Measurements from ENCODE around the gene PURB. TPM values are rescaled to one million over a fixed set of nuclear protein-coding genes. Genes with fewer than 3 reads are reported as not detected.

The PURB gene
- polyA plus RNA-seq, 2 donors: 6.7 to 7.3 TPM

DNA sequence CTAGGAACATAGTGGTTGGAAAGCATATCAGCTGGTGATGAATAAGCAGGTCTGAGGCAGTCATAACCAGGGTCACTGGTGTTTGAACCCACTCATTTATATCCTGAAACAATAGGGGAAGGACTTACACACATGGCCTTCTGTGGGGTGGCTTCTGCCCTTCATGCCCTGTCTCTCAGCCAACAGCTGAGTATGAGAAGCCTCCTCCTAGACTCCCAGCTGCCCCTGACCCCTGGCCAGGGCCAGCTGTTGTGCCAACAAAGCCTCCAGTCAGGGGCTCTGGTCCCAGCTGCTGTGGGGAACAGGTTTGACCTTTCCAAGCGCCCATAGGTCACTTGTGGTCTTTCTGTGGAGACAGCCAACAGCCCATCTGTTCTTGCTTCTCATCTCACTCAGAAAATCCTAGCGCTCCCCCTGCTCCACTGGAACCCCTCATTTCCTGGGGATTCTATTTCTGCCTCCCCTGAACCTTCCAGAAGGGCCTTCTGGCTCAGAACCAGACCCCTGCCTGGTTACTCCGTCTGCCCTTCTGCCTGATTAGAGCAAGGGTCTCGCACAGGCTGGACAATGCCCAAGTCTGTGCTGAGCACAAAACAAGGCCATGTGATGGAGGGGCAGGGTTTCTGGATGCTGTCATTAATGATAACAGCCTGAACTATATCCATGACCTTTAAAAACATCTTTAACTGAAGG is 9.7 kb upstream of the PURB start:
- Histone ChIP-seq H3K27me3 (ENCODE audit: control insufficient read depth in 1 of 2, insufficient read depth in 2 of 2, low read length in 2 of 2) (no peaks in the 10 kb centered on the region), H3K27ac (ENCODE audit: low read depth in 2 of 2, low read length in 1 of 2) (no peak overlapping the region), H3K9me3 (ENCODE audit: control insufficient read depth in 2 of 2, insufficient read depth in 1 of 2, low read depth in 1 of 2, low read length in 1 of 2) (no peaks in the 10 kb centered on the region), H3K4me1 (ENCODE audit: control insufficient read depth in 2 of 2, insufficient read depth in 2 of 2, low read length in 1 of 2) (no peaks in the 10 kb centered on the region), H3K36me3 (ENCODE audit: control insufficient read depth in 2 of 2, insufficient read depth in 2 of 2, low read length in 1 of 2) (no peaks in the 10 kb centered on the region), H3K4me3 (ENCODE audit: low read depth in 1 of 2, low read length in 2 of 2) (no peak overlapping the region)
- WGBS, 2 donors: 77 to 92% methylated on average over 4 of the region's 4 CpGs

- Histone ChIP-seq H3K27me3 (ENCODE audit: control insufficient read depth in 1 of 2, insufficient read depth in 2 of 2, low read length in 2 of 2) (no peaks in the 10 kb centered on the region), H3K36me3 (ENCODE audit: control insufficient read depth in 2 of 2, insufficient read depth in 2 of 2, low read length in 1 of 2) (no peaks in the 10 kb centered on the region), H3K4me1 (ENCODE audit: control insufficient read depth in 2 of 2, insufficient read depth in 2 of 2, low read length in 1 of 2) (no peaks in the 10 kb centered on the region), H3K27ac (ENCODE audit: low read depth in 2 of 2, low read length in 1 of 2) (no peak overlapping the region), H3K4me3 (ENCODE audit: low read depth in 1 of 2, low read length in 2 of 2) (no peak overlapping the region), H3K9me3 (ENCODE audit: control insufficient read depth in 2 of 2, insufficient read depth in 1 of 2, low read depth in 1 of 2, low read length in 1 of 2) (no peaks in the 10 kb centered on the region)
- WGBS, 2 donors: 46 to 54% methylated on average over 8 of the region's 8 CpGs
These were observed 8.4 kb upstream of the PURB start for GRCh38 chr7:44893710-44894234.

DNA sequence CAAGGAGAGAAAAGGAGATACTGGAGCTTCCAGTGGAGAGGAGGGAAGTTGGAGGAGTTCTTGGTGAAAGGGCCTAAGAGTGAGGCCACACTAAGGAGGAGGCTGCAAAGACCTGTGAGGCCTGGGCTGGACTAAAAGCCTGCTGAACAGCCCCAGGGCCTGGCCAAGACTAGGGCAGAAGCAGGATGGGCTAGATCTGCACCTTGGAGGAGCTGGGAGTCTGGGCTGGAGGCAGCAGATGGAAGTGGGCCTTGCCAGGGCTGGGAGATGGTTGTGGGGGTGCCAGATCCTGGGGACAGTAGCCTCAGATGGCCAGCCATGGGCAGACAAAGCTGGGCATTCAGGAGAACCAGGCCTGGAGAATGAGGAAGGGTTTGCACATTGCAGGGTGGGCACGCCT is 6.5 kb upstream of the PURB start:
- WGBS, 2 donors: 94% methylated on average over 1 of the region's 1 CpG

GRCh38 chr7:44891372-44891771 is 6.0 kb upstream of the PURB start:
- no peaks in the 10 kb centered on the region for H3K4me1 ChIP-seq (ENCODE audit: control insufficient read depth in 2 of 2, insufficient read depth in 2 of 2, low read length in 1 of 2)
- no peak overlapping the region for H3K4me3 ChIP-seq (ENCODE audit: low read depth in 1 of 2, low read length in 2 of 2)
- H3K36me3 ChIP-seq (ENCODE audit: control insufficient read depth in 2 of 2, insufficient read depth in 2 of 2, low read length in 1 of 2): no peaks in the 10 kb centered on the region
- no peak overlapping the region for H3K27ac ChIP-seq (ENCODE audit: low read depth in 2 of 2, low read length in 1 of 2)
- H3K9me3 ChIP-seq (ENCODE audit: control insufficient read depth in 2 of 2, insufficient read depth in 1 of 2, low read depth in 1 of 2, low read length in 1 of 2): no peaks in the 10 kb centered on the region
- H3K27me3 ChIP-seq (ENCODE audit: control insufficient read depth in 1 of 2, insufficient read depth in 2 of 2, low read length in 2 of 2): no peaks in the 10 kb centered on the region
- 55 to 70% methylated on average over 2 of the region's 2 CpGs for WGBS, 2 donors

More for the DNA sequence above, 6.5 kb upstream of the PURB start:
- Histone ChIP-seq H3K27me3 (ENCODE audit: control insufficient read depth in 1 of 2, insufficient read depth in 2 of 2, low read length in 2 of 2) (no peaks in the 10 kb centered on the region), H3K9me3 (ENCODE audit: control insufficient read depth in 2 of 2, insufficient read depth in 1 of 2, low read depth in 1 of 2, low read length in 1 of 2) (no peaks in the 10 kb centered on the region), H3K4me1 (ENCODE audit: control insufficient read depth in 2 of 2, insufficient read depth in 2 of 2, low read length in 1 of 2) (no peaks in the 10 kb centered on the region), H3K36me3 (ENCODE audit: control insufficient read depth in 2 of 2, insufficient read depth in 2 of 2, low read length in 1 of 2) (no peaks in the 10 kb centered on the region), H3K27ac (ENCODE audit: low read depth in 2 of 2, low read length in 1 of 2) (no peak overlapping the region), H3K4me3 (ENCODE audit: low read depth in 1 of 2, low read length in 2 of 2) (no peak overlapping the region)

DNA sequence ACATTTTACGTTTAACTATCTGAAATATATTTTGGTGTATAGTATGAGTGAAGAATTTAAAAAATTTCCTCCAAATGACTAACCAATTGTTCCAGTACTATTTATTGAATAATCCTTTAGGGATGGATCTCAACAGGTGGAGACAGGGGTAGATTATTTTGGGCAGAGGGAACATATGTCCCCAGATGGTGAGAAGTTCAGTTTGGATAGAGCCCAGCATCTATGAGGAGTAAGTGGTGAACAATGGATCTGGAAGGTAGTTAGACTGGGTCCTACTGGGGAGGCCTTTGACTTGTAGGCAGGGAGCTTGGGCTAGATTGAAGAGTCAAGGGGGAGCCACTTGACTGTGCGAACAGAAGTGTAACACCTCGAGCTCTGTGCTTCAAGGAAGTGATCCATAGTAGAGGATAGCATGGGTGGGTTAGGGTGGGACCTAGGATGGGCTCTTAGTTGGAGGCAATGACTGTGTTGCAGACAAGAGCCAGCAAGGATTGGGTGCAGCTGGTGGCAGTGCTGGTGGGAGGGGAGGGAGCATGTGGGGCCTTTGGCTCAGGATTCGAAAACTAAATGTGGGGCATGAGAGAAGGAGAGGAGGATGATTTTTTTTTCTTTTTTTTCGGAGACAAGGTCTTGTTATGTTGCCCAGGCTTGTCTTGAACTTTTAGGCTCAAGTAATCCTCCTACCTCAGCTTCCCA is 3.9 kb upstream of the PURB start:
- Histone ChIP-seq H3K27me3 (ENCODE audit: control insufficient read depth in 1 of 2, insufficient read depth in 2 of 2, low read length in 2 of 2) (no peaks in the 10 kb centered on the region), H3K27ac (ENCODE audit: low read depth in 2 of 2, low read length in 1 of 2) (no peak overlapping the region), H3K9me3 (ENCODE audit: control insufficient read depth in 2 of 2, insufficient read depth in 1 of 2, low read depth in 1 of 2, low read length in 1 of 2) (no peaks in the 10 kb centered on the region), H3K36me3 (ENCODE audit: control insufficient read depth in 2 of 2, insufficient read depth in 2 of 2, low read length in 1 of 2) (no peaks in the 10 kb centered on the region), H3K4me3 (ENCODE audit: low read depth in 1 of 2, low read length in 2 of 2) (no peak overlapping the region), H3K4me1 (ENCODE audit: control insufficient read depth in 2 of 2, insufficient read depth in 2 of 2, low read length in 1 of 2) (peaks cover 0 to 3% of the 10 kb centered on the region in 2 donors)
- WGBS, 2 donors: 81 to 86% methylated on average over 5 of the region's 5 CpGs

DNA sequence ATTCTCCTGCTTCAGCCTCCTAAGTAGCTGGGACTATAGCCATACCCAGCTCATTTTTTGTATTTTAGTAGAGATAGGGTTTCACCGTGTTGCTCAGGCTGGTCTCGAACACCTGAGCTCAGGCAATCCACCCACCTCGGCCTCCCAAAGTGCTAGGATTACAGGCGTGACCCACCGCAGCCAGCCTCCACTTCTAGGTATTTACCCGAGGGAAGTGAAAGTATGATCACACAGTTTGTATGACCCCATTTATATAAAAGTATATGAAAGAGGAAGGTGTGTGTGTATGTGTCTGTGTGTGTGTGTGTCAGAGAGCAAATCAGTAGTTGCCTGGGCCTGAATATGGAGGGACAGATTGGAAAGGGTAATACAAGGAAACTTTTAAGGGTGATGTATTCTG is 2.0 kb upstream of the PURB start:
- Histone ChIP-seq H3K27ac (ENCODE audit: low read depth in 2 of 2, low read length in 1 of 2) (no peak overlapping the region), H3K27me3 (ENCODE audit: control insufficient read depth in 1 of 2, insufficient read depth in 2 of 2, low read length in 2 of 2) (no peaks in the 10 kb centered on the region), H3K9me3 (ENCODE audit: control insufficient read depth in 2 of 2, insufficient read depth in 1 of 2, low read depth in 1 of 2, low read length in 1 of 2) (no peaks in the 10 kb centered on the region), H3K4me3 (ENCODE audit: low read depth in 1 of 2, low read length in 2 of 2) (no peak overlapping the region), H3K4me1 (ENCODE audit: control insufficient read depth in 2 of 2, insufficient read depth in 2 of 2, low read length in 1 of 2) (peaks cover 0 to 6% of the 10 kb centered on the region in 2 donors), H3K36me3 (ENCODE audit: control insufficient read depth in 2 of 2, insufficient read depth in 2 of 2, low read length in 1 of 2) (no peaks in the 10 kb centered on the region)
- 87% methylated on average over 6 of the region's 6 CpGs for whole genome bisulfite sequencing, 2 donors

- H3K4me3 ChIP-seq (ENCODE audit: low read depth in 1 of 2, low read length in 2 of 2): peak overlapping the region; percentile 83 to 87
- H3K27me3 ChIP-seq (ENCODE audit: control insufficient read depth in 1 of 2, insufficient read depth in 2 of 2, low read length in 2 of 2): no peaks in the 10 kb centered on the region
- H3K27ac ChIP-seq (ENCODE audit: low read depth in 2 of 2, low read length in 1 of 2): peak overlapping the region; percentile 99
- H3K4me1 ChIP-seq (ENCODE audit: control insufficient read depth in 2 of 2, insufficient read depth in 2 of 2, low read length in 1 of 2): peaks cover 0 to 6% of the 10 kb centered on the region in 2 donors
- H3K9me3 ChIP-seq (ENCODE audit: control insufficient read depth in 2 of 2, insufficient read depth in 1 of 2, low read depth in 1 of 2, low read length in 1 of 2): no peaks in the 10 kb centered on the region
- no peaks in the 10 kb centered on the region for H3K36me3 ChIP-seq (ENCODE audit: control insufficient read depth in 2 of 2, insufficient read depth in 2 of 2, low read length in 1 of 2)
- 1% methylated on average over 107 of the region's 107 CpGs for WGBS, 2 donors
These were observed 523 bp downstream of the PURB start for GRCh38 chr7:44884621-44885393.

- peaks cover 0 to 6% of the 10 kb centered on the region in 2 donors for H3K4me1 ChIP-seq (ENCODE audit: control insufficient read depth in 2 of 2, insufficient read depth in 2 of 2, low read length in 1 of 2)
- WGBS, 2 donors: 15 to 16% methylated on average over 24 of the region's 24 CpGs
- H3K27ac ChIP-seq (ENCODE audit: low read depth in 2 of 2, low read length in 1 of 2): peak overlapping the region; percentile 99
- no peaks in the 10 kb centered on the region for H3K36me3 ChIP-seq (ENCODE audit: control insufficient read depth in 2 of 2, insufficient read depth in 2 of 2, low read length in 1 of 2)
- no peaks in the 10 kb centered on the region for H3K27me3 ChIP-seq (ENCODE audit: control insufficient read depth in 1 of 2, insufficient read depth in 2 of 2, low read length in 2 of 2)
- peak overlapping the region; percentile 83 to 87 for H3K4me3 ChIP-seq (ENCODE audit: low read depth in 1 of 2, low read length in 2 of 2)
- H3K9me3 ChIP-seq (ENCODE audit: control insufficient read depth in 2 of 2, insufficient read depth in 1 of 2, low read depth in 1 of 2, low read length in 1 of 2): no peaks in the 10 kb centered on the region
These were observed 1.2 kb downstream of the PURB start for GRCh38 chr7:44883961-44884620.

DNA sequence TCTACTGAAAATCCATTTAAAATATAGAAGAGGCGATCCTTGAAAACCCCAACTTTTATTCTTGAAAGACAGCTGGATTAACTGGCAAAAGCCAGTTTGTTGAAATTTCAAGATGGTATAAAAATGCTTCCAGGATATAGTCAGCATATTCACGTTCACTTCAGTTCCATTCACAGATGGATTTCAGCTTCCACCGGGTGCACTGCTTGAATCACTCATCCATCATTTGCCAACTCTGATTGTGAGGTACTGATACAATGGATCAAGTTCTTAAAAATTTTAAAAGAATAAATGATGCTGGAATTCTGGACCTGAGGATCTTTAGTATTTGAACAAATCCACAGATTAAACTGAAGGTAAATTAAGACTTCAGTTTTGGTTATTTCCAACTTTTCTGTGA is 2.4 kb downstream of the PURB start:
- H3K4me3 ChIP-seq (ENCODE audit: low read depth in 1 of 2, low read length in 2 of 2): no peak overlapping the region
- H3K27ac ChIP-seq (ENCODE audit: low read depth in 2 of 2, low read length in 1 of 2): no peak overlapping the region
- 36 to 49% methylated on average over 3 of the region's 3 CpGs for WGBS, 2 donors
- H3K9me3 ChIP-seq (ENCODE audit: control insufficient read depth in 2 of 2, insufficient read depth in 1 of 2, low read depth in 1 of 2, low read length in 1 of 2): no peaks in the 10 kb centered on the region
- H3K4me1 ChIP-seq (ENCODE audit: control insufficient read depth in 2 of 2, insufficient read depth in 2 of 2, low read length in 1 of 2): peaks cover 0 to 6% of the 10 kb centered on the region in 2 donors
- H3K36me3 ChIP-seq (ENCODE audit: control insufficient read depth in 2 of 2, insufficient read depth in 2 of 2, low read length in 1 of 2): no peaks in the 10 kb centered on the region
- H3K27me3 ChIP-seq (ENCODE audit: control insufficient read depth in 1 of 2, insufficient read depth in 2 of 2, low read length in 2 of 2): no peaks in the 10 kb centered on the region
